ENCODE results near the gene SUV39H2. TPM values are rescaled to one million over a fixed set of nuclear protein-coding genes. Genes with fewer than 3 reads are reported as not detected.
A peak's percentile ranks its signal among the peaks of the same experiment; 100 is the strongest.

Gene SUV39H2
- total and polyA plus RNA-seq, 11 donors: 1.3 to 8.4 (median 5.2) TPM

- TF ChIP-seq POLR2A (IDR thresholded peaks at IDR 0.05): no peak
- no peak for TF ChIP-seq CTCF (IDR thresholded peaks at IDR 0.05)
- H3K27me3 ChIP-seq: no peaks in the 10 kb centered on the region
- no peak for ATAC-seq
- no peak for DNase-seq
- peak overlapping the region; percentile 69 to 95 (median 80) for H3K4me3 ChIP-seq
- peaks cover 0 to 37% (median 16%) of the 10 kb centered on the region in 12 donors for H3K4me1 ChIP-seq
- H3K9me3 ChIP-seq: no peaks in the 10 kb centered on the region
- intact Hi-C loops (cut with DNase I): loop anchor here in 7 of 10 donors (5.0 to 10.0 kb wide), 6 partner anchors 76 to 338 kb away; partner anchors contain the start of genes CDNF (in 2 of the 7), HSPA14 (in 2 of the 7), MSANTD7 (in 2 of the 7) and RPP38 (in 2 of the 7)
- peak overlapping the region in 11 of 12 donors; percentile 78 to 91 (median 87) for H3K27ac ChIP-seq
- 27 to 32% (median 28%) methylated on average over 10 of the region's 10 CpGs for WGBS, 4 donors
- peaks cover 0 to 17% (median 10%) of the 10 kb centered on the region in 9 donors for H3K36me3 ChIP-seq
Observed at GRCh38 chr10:14952851-14953423, 74.3 kb downstream of the SUV39H2 start.

GRCh38 chr10:14953424-14954000, 74.8 kb downstream of the SUV39H2 start:
- ATAC-seq: peak; percentile 41 to 74 (median 64)
- peaks cover 0 to 11% (median 4%) of the 10 kb centered on the region in 9 donors for H3K36me3 ChIP-seq
- no peak for TF ChIP-seq POLR2A (IDR thresholded peaks at IDR 0.05)
- peak in 3 of 12 donors; percentile 18 to 37 (median 27) for TF ChIP-seq CTCF (IDR thresholded peaks at IDR 0.05)
- peak overlapping the region; percentile 33 to 91 (median 85) for H3K27ac ChIP-seq
- intact Hi-C loops (cut with DNase I): loop anchor here in 7 of 10 donors (5.0 to 10.0 kb wide), 6 partner anchors 76 to 339 kb away; partner anchors contain the start of genes CDNF (in 2 of the 7), HSPA14 (in 2 of the 7), MSANTD7 (in 2 of the 7) and RPP38 (in 2 of the 7)
- peaks cover 0 to 37% (median 16%) of the 10 kb centered on the region in 12 donors for H3K4me1 ChIP-seq
- no peaks in the 10 kb centered on the region for H3K27me3 ChIP-seq
- peak overlapping the region; percentile 69 to 95 (median 80) for H3K4me3 ChIP-seq
- no peaks in the 10 kb centered on the region for H3K9me3 ChIP-seq
- WGBS, 4 donors: 1 to 4% (median 1%) methylated on average over 22 to 32 of the region's 32 CpGs
- DNase-seq: peak in 3 of 5 donors; percentile 49 to 62 (median 61)

Other genes with a start within 250 kb of the SUV39H2 start
- gene FAM107B, start 104.0 kb upstream of the SUV39H2 start, total RNA-seq: 10 to 100 TPM in 2 of 9 donors, 1 to 10 TPM in 7; 1.9 to 27.6 (median 5.4) TPM
- gene FAM107B, start 104.0 kb upstream of the SUV39H2 start, polyA plus RNA-seq: 1 to 10 TPM; 2.1 to 3.2 TPM
- 1 to 10 TPM; 1.7 to 5.4 (median 4.1) TPM for gene CDNF, start 40.8 kb upstream of the SUV39H2 start, total RNA-seq
- gene CDNF, start 40.8 kb upstream of the SUV39H2 start, polyA plus RNA-seq: 1 to 10 TPM in 1 of 2 donors, under 1 TPM in 1; 0.61 to 2.8 TPM
- gene HSPA14, start 40.6 kb upstream of the SUV39H2 start, total RNA-seq: 10 to 100 TPM in 1 of 9 donors, 1 to 10 TPM in 8; 6.2 to 11.1 (median 8.3) TPM
- gene HSPA14, start 40.6 kb upstream of the SUV39H2 start, polyA plus RNA-seq: 10 to 100 TPM in 1 of 2 donors, 1 to 10 TPM in 1; 6.8 to 16.9 TPM
- gene MSANTD7, start 40.6 kb upstream of the SUV39H2 start, total RNA-seq: 1 to 10 TPM; 4.5 to 8.1 (median 5.6) TPM
- gene MSANTD7, start 40.6 kb upstream of the SUV39H2 start, polyA plus RNA-seq: 1 to 10 TPM; 1.3 to 5.6 TPM
- gene DCLRE1C, start 75.2 kb downstream of the SUV39H2 start, total RNA-seq: 1 to 10 TPM; 2.5 to 9.6 (median 5.3) TPM
- gene DCLRE1C, start 75.2 kb downstream of the SUV39H2 start, polyA plus RNA-seq: 1 to 10 TPM; 2.0 to 5.9 TPM
- gene MEIG1, start 80.5 kb downstream of the SUV39H2 start, total RNA-seq: under 1 TPM in 1 of 9 donors, not detected in 8; 0.85 TPM
- not detected for gene MEIG1, start 80.5 kb downstream of the SUV39H2 start, polyA plus RNA-seq
- gene OLAH, start 165.1 kb downstream of the SUV39H2 start, total RNA-seq: under 1 TPM in 1 of 9 donors, not detected in 8; 0.44 TPM
- gene OLAH, start 165.1 kb downstream of the SUV39H2 start, polyA plus RNA-seq: under 1 TPM in 1 of 2 donors, not detected in 1; 0.54 TPM
- gene ACBD7, start 209.9 kb downstream of the SUV39H2 start, total RNA-seq: 1 to 10 TPM in 1 of 9 donors, not detected in 8; 1.1 TPM
- gene ACBD7, start 209.9 kb downstream of the SUV39H2 start, polyA plus RNA-seq: under 1 TPM in 1 of 2 donors, not detected in 1; 0.08 TPM
- 10 to 100 TPM in 2 of 9 donors, 1 to 10 TPM in 7; 7.2 to 14.4 (median 8.9) TPM for gene RPP38, start 218.5 kb downstream of the SUV39H2 start, total RNA-seq
- 10 to 100 TPM; 12.3 to 15.5 TPM for gene RPP38, start 218.5 kb downstream of the SUV39H2 start, polyA plus RNA-seq